ENCODE measurements around the gene FBXO4. TPM values are rescaled to one million over a fixed set of nuclear protein-coding genes. Genes with fewer than 3 reads are reported as not detected.

FBXO4 gene
- polyA plus RNA-seq, 2 of the 4 experiments (the other 2 are of a cell fraction), result 9.8 to 22.5 TPM

DNA sequence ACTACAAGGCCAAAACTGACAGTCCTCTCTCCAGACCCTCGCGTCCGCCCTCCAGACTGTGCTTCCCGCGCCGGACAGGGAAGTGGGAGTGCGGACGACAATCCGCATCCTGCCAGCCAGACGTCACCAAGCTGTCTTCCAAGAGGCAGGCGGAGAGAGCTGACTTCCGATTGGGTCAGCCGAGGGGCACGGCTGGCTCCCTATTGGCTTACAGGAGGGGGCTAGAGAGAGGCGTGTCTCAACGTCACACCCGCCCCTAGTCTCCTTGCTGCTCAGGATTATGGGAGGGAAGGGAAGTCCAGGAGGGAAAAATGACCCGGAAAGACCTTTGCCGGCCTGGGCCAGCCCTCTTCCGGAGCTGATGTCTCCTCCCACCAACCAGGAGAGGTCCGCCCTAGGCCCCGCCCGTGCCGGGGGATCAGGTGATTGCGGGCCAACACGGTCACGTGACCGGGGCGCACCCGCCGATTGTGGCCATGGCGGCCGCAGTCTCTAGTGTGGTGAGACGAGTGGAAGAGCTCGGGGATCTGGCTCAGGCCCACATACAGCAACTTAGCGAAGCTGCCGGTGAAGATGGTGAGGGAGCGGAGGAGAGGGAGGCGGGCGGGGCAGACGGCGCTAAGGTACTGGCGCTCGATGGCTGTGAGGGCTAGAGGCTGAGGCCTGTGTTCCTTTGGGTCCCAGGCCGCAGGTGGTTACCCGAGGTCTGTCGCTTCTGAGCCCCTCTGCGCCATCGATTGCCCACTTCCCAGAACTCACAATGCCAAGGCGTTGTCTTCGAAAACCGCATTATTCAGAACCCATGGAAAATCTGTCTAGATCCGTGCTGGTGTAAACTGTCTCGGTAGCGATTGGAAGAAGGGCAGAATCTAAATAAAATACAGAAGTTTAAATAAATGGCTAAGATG is 20.9 kb upstream of the FBXO4 start, which contains the start of gene RIMOC1 (continued):
- TF ChIP-seq CBX8 (IDR thresholded peaks at IDR 0.05) (no peak), RARB (CRISPR knock-in tag; IDR thresholded peaks at IDR 0.05) (no peak), CEBPB (IDR thresholded peaks at IDR 0.05) (no peak), CHD2 (IDR thresholded peaks at IDR 0.05; ENCODE audit: low read length, partially characterized antibody) (no peak), POLR2A (IDR thresholded peaks at IDR 0.05; ENCODE audit: low read length) (peak; percentile 83), RFX5 (IDR thresholded peaks at IDR 0.05) (no peak), RNF2 (IDR thresholded peaks at IDR 0.05; ENCODE audit: borderline replicate concordance, low read depth) (no peak), ZFP36 (IDR thresholded peaks at IDR 0.05; ENCODE audit: borderline replicate concordance, partially characterized antibody) (no peak), FOXS1 (CRISPR knock-in tag; IDR thresholded peaks at IDR 0.05) (no peak), CBX2 (IDR thresholded peaks at IDR 0.05; ENCODE audit: borderline replicate concordance, low read depth) (no peak), JUNB (IDR thresholded peaks at IDR 0.05) (no peak), MAFK (IDR thresholded peaks at IDR 0.05; ENCODE audit: partially characterized antibody) (no peak), NPAS2 (CRISPR knock-in tag; IDR thresholded peaks at IDR 0.05; ENCODE audit: borderline replicate concordance) (peak; percentile 57; the same call in 1 of the 2 replicates), NR3C1 (IDR thresholded peaks at IDR 0.05) (no peak), TFCP2L1 (CRISPR knock-in tag; IDR thresholded peaks at IDR 0.05) (no peak), EHF (CRISPR knock-in tag; IDR thresholded peaks at IDR 0.05) (no peak), RCOR1 (IDR thresholded peaks at IDR 0.05; ENCODE audit: low read depth, low read length) (no peak), HOXB5 (CRISPR knock-in tag; IDR thresholded peaks at IDR 0.05) (0 out of 2 replicates have a peak, but pooled peaks have one; percentile 49), BHLHE40 (IDR thresholded peaks at IDR 0.05; ENCODE audit: low read depth, low read length) (peak; percentile 74), FOSL2 (IDR thresholded peaks at IDR 0.05) (no peak), FOSL2 (CRISPR knock-in tag; IDR thresholded peaks at IDR 0.05) (no peak; the same call in 1 of the 2 replicates), MAZ (IDR thresholded peaks at IDR 0.05; ENCODE audit: borderline replicate concordance, low read depth, low read length) (no peak), EHMT2 (IDR thresholded peaks at IDR 0.05; ENCODE audit: low read depth) (no peak), FOSB (CRISPR knock-in tag; IDR thresholded peaks at IDR 0.05) (no peak)
- TF ChIP-seq, protein P1, sequence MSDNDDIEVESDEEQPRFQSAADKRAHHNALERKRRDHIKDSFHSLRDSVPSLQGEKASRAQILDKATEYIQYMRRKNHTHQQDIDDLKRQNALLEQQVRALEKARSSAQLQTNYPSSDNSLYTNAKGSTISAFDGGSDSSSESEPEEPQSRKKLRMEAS (IDR thresholded peaks at IDR 0.05), result peak; percentile 82
- TF ChIP-seq, protein P2, sequence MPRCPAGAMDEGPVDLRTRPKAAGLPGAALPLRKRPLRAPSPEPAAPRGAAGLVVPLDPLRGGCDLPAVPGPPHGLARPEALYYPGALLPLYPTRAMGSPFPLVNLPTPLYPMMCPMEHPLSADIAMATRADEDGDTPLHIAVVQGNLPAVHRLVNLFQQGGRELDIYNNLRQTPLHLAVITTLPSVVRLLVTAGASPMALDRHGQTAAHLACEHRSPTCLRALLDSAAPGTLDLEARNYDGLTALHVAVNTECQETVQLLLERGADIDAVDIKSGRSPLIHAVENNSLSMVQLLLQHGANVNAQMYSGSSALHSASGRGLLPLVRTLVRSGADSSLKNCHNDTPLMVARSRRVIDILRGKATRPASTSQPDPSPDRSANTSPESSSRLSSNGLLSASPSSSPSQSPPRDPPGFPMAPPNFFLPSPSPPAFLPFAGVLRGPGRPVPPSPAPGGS (IDR thresholded peaks at IDR 0.05), result peak; percentile 80; the same call in 2 of the 3 replicates
- TF ChIP-seq, protein P3, sequence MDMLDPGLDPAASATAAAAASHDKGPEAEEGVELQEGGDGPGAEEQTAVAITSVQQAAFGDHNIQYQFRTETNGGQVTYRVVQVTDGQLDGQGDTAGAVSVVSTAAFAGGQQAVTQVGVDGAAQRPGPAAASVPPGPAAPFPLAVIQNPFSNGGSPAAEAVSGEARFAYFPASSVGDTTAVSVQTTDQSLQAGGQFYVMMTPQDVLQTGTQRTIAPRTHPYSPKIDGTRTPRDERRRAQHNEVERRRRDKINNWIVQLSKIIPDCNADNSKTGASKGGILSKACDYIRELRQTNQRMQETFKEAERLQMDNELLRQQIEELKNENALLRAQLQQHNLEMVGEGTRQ (IDR thresholded peaks at IDR 0.05), result peak; percentile 99
- TF ChIP-seq, protein P4, sequence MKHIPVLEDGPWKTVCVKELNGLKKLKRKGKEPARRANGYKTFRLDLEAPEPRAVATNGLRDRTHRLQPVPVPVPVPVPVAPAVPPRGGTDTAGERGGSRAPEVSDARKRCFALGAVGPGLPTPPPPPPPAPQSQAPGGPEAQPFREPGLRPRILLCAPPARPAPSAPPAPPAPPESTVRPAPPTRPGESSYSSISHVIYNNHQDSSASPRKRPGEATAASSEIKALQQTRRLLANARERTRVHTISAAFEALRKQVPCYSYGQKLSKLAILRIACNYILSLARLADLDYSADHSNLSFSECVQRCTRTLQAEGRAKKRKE (CRISPR knock-in tag; IDR thresholded peaks at IDR 0.05; ENCODE audit: low read depth), result no peak
- TF ChIP-seq, protein P5, sequence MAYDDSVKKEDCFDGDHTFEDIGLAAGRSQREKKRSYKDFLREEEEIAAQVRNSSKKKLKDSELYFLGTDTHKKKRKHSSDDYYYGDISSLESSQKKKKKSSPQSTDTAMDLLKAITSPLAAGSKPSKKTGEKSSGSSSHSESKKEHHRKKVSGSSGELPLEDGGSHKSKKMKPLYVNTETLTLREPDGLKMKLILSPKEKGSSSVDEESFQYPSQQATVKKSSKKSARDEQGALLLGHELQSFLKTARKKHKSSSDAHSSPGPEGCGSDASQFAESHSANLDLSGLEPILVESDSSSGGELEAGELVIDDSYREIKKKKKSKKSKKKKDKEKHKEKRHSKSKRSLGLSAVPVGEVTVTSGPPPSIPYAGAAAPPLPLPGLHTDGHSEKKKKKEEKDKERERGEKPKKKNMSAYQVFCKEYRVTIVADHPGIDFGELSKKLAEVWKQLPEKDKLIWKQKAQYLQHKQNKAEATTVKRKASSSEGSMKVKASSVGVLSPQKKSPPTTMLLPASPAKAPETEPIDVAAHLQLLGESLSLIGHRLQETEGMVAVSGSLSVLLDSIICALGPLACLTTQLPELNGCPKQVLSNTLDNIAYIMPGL (CRISPR knock-in tag; IDR thresholded peaks at IDR 0.05; ENCODE audit: borderline replicate concordance), result no peak
- TF ChIP-seq, protein P6, sequence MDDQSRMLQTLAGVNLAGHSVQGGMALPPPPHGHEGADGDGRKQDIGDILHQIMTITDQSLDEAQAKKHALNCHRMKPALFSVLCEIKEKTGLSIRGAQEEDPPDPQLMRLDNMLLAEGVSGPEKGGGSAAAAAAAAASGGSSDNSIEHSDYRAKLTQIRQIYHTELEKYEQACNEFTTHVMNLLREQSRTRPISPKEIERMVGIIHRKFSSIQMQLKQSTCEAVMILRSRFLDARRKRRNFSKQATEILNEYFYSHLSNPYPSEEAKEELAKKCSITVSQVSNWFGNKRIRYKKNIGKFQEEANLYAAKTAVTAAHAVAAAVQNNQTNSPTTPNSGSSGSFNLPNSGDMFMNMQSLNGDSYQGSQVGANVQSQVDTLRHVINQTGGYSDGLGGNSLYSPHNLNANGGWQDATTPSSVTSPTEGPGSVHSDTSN (IDR thresholded peaks at IDR 0.05), result no peak
